PC-3 (cell line): ENCODE results near the gene RPN1. TPM values are rescaled to one million over a fixed set of nuclear protein-coding genes. Genes with fewer than 3 reads are reported as not detected.

Experiments used
- ATAC-seq: fragments of 200-7000 bp; cut with Tn5 transposase; 2 replicates; pipeline ENCODE4 v1.9.1; 2020; ENCODE audit warnings: mild to moderate bottlenecking, moderate library complexity
- BruUV-seq: library from RNA; stranded (reverse); fragments of 400-500 nt; replicated peaks from 2 replicates; lab custom pipeline; 2021; lab: Mats Ljungman, UMichigan
- CTCF ChIA-PET: fragments of 300-600 bp; sonication (Branson Sonifier 250); formaldehyde crosslinking; loops from one replicate; lab custom pipeline; 2022; ENCODE audit warnings: antibody characterized with exemption; lab: Charles Lee
- POLR2A ChIA-PET: fragments of 300-600 bp; sonication (Branson Sonifier 250); formaldehyde crosslinking; loops from one replicate; lab custom pipeline; 2022; ENCODE audit warnings: antibody characterized with exemption; ENCODE audit not compliant: unreplicated experiment; lab: Charles Lee
- DNase-seq: peaks from one replicate; pipeline ENCODE4 v3.0.0-alpha.2; 2015
- H2AFZ ChIP-seq: fragments of 300-600 bp; sonication (generic); 2 replicates; pipeline ENCODE4 v1.6.0; 2016; ENCODE audit warnings: antibody characterized with exemption, low read length
- H3F3A ChIP-seq: fragments of 300-600 bp; sonication (generic); one replicate; pipeline ENCODE4 v1.6.0; 2017; ENCODE audit warnings: antibody characterized with exemption, low read length, control low read depth, mild to moderate bottlenecking; ENCODE audit not compliant: unreplicated experiment
- H3K27ac ChIP-seq: fragments of 300-600 bp; sonication (generic); 2 replicates; pipeline ENCODE4 v1.5.1; 2016; ENCODE audit warnings: mild to moderate bottlenecking, low read length
- H3K27me3 ChIP-seq: fragments of 300-600 bp; sonication (generic); 2 replicates; pipeline ENCODE4 v1.6.1; 2016; ENCODE audit warnings: low read length, mixed read lengths
- H3K36me3 ChIP-seq: fragments of 300-600 bp; sonication (generic); 2 replicates; pipeline ENCODE4 v1.6.1; 2016; ENCODE audit warnings: low read depth, mixed run types, low read length, mixed read lengths
- H3K4me1 ChIP-seq: fragments of 300-600 bp; sonication (generic); 2 replicates; pipeline ENCODE4 v1.5.1; 2016; ENCODE audit warnings: low read length; ENCODE audit not compliant: insufficient read depth
- H3K4me2 ChIP-seq: fragments of 300-600 bp; sonication (generic); 2 replicates; pipeline ENCODE4 v1.6.0; 2016; ENCODE audit warnings: low read length
- H3K4me3 ChIP-seq: fragments of 300-600 bp; sonication (generic); 2 replicates; pipeline ENCODE4 v1.5.1; 2016; ENCODE audit warnings: mild to moderate bottlenecking, low read length, mixed read lengths
- H3K79me2 ChIP-seq: fragments of 300-600 bp; sonication (generic); 2 replicates; pipeline ENCODE4 v1.6.1; 2017; ENCODE audit warnings: low read length, mixed read lengths
- H3K9ac ChIP-seq: fragments of 300-600 bp; sonication (generic); 2 replicates; pipeline ENCODE4 v1.6.0; 2016; ENCODE audit warnings: mild to moderate bottlenecking, low read length
- H3K9me2 ChIP-seq: fragments of 300-600 bp; sonication (generic); replicated peaks from 2 replicates; pipeline ENCODE4 v1.6.1; 2016; ENCODE audit warnings: mixed run types, low read length, mixed read lengths
- H3K9me3 ChIP-seq: fragments of 300-600 bp; sonication (generic); 2 replicates; pipeline ENCODE4 v1.6.1; 2016; ENCODE audit warnings: low read length, mixed read lengths
- H4K20me1 ChIP-seq: fragments of 300-600 bp; sonication (generic); 2 replicates; pipeline ENCODE4 v1.6.1; 2016; ENCODE audit warnings: low read length, mixed read lengths
- EZH2 ChIP-seq: fragments of 300-600 bp; sonication (generic); IDR thresholded peaks from one replicate; pipeline ENCODE4 v1.6.1; 2017; ENCODE audit warnings: antibody characterized with exemption, mild to moderate bottlenecking, low read length; ENCODE audit not compliant: unreplicated experiment
- EZH2phosphoT487 ChIP-seq: fragments of 300-600 bp; sonication (generic); IDR thresholded peaks from 2 replicates; pipeline ENCODE4 v1.6.1; 2018; ENCODE audit warnings: mild to moderate bottlenecking, antibody characterized with exemption, low read length, borderline replicate concordance
- intact Hi-C: fragments of 100-400 bp; cut with micrococcal nuclease; formaldehyde crosslinking; loops from 2 replicates; pipeline ENCODE4 v1.9.0; 2023
- total RNA-seq: library from RNA; depleted of rRNA; stranded (reverse); fragments of >200 nt; gene quantifications from 2 replicates; pipeline ENCODE4 v1.2.3, GENCODE V29; 2014
- TF ChIP-seq, protein P1 (sequence below): fragments of 300-600 bp; sonication (generic); conservative IDR thresholded peaks from 2 replicates; pipeline ENCODE4 v1.5.1; 2017; ENCODE audit warnings: antibody characterized with exemption, low read depth, mild to moderate bottlenecking, low read length

The RPN1 gene
- total RNA-seq, 1 experiment from 2014 or later = 262 TPM

DNA sequence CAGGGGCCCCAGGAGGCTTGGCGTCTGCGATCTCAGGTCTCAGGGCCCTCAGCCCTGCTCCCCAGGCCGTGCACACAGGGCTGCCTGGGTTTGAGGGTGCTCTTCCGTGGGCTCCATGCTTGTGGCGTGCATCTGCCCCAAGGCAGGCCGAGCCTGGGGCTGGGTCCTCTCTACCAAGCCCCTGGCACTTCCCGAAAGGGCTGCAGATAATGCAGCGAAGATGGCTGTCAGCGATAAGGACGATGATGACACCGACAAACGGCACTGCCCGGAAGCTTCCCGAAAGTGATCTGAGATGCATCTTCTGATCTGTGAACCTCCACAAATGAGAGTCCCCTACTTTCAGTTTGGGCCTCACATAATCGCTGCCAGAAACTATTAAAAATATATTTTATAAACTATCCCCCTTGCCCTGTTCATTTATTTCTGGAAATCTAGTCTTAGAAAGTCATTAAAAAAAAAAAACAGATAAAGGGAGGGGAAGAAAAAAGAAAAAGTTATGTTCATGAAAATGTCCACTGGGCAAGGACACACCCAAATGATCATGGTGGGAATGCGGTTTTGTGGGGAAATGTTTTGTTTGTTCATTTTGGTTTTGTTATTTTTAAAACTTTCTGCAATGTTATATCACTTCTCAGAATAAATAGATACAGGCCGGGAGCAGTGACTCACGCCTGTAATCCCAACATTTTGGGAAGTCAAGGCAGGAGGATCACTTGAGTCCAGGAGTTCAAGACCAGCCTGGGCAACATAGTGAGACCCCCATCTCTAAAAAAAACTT lies 51.5 kb downstream of the RPN1 start:
- DNase-seq (no peak), ATAC-seq (no peak)
- Histone ChIP-seq H3K4me2 (no peak overlapping the region), H4K20me1 (no peaks in the 10 kb centered on the region), H3K27ac (no peak overlapping the region), H3F3A (no peaks in the 10 kb centered on the region), H3K9me2 (no peaks in the 10 kb centered on the region), H3K9ac (no peak overlapping the region), H2AFZ (no peak overlapping the region), H3K36me3 (no peaks in the 10 kb centered on the region), H3K4me3 (no peak overlapping the region), H3K9me3 (no peaks in the 10 kb centered on the region), H3K79me2 (no peaks in the 10 kb centered on the region), H3K4me1 (no peaks in the 10 kb centered on the region), H3K27me3 (no peaks in the 10 kb centered on the region)
- POLR2A ChIA-PET = no interaction called here
- TF ChIP-seq EZH2phosphoT487 (no peak), EZH2 (no peak)
- TF ChIP-seq, protein P1, sequence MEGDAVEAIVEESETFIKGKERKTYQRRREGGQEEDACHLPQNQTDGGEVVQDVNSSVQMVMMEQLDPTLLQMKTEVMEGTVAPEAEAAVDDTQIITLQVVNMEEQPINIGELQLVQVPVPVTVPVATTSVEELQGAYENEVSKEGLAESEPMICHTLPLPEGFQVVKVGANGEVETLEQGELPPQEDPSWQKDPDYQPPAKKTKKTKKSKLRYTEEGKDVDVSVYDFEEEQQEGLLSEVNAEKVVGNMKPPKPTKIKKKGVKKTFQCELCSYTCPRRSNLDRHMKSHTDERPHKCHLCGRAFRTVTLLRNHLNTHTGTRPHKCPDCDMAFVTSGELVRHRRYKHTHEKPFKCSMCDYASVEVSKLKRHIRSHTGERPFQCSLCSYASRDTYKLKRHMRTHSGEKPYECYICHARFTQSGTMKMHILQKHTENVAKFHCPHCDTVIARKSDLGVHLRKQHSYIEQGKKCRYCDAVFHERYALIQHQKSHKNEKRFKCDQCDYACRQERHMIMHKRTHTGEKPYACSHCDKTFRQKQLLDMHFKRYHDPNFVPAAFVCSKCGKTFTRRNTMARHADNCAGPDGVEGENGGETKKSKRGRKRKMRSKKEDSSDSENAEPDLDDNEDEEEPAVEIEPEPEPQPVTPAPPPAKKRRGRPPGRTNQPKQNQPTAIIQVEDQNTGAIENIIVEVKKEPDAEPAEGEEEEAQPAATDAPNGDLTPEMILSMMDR = no peak
- CTCF ChIA-PET = no interaction called here
- no TSS peak for BruUV-seq
- intact Hi-C loops = no loop called here

DNA sequence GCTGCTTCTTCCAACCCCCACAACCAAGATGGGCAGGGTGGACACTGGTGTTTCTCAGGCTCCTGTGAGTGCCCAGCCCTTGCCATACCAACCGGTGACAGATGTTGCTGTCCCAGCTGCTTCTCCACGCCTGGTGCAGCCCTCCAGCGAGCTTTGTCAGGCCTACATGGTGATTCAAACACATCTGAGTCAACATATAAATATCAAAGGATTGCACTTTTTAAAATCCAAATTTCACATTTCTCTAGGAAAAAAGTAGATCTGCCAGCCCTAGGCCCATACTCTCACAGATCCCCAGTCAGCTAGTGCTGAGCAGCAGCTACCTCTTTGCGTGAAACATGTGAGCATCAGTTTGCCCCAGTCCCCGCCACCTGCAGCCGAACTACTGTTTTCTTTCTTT lies 52.7 kb downstream of the RPN1 start:
- Histone ChIP-seq H3K9ac (no peak overlapping the region), H3K36me3 (no peaks in the 10 kb centered on the region), H2AFZ (no peak overlapping the region), H3K9me2 (no peaks in the 10 kb centered on the region), H4K20me1 (no peaks in the 10 kb centered on the region), H3F3A (no peaks in the 10 kb centered on the region), H3K27me3 (no peaks in the 10 kb centered on the region), H3K9me3 (no peaks in the 10 kb centered on the region), H3K4me1 (no peaks in the 10 kb centered on the region), H3K4me2 (no peak overlapping the region), H3K79me2 (no peaks in the 10 kb centered on the region), H3K4me3 (no peak overlapping the region), H3K27ac (no peak overlapping the region)
- no peak for ATAC-seq
- no peak for DNase-seq
- BruUV-seq = no TSS peak
- intact Hi-C loops = no loop called here
- CTCF ChIA-PET = no interaction called here
- POLR2A ChIA-PET = interaction anchor here (0.6 kb wide), 1 partner anchor 35 kb away, joined by 5 read pairs; no protein-coding TSS in a partner anchor
- TF ChIP-seq, protein P1 = no peak
- TF ChIP-seq EZH2phosphoT487 (no peak), EZH2 (no peak)

DNA sequence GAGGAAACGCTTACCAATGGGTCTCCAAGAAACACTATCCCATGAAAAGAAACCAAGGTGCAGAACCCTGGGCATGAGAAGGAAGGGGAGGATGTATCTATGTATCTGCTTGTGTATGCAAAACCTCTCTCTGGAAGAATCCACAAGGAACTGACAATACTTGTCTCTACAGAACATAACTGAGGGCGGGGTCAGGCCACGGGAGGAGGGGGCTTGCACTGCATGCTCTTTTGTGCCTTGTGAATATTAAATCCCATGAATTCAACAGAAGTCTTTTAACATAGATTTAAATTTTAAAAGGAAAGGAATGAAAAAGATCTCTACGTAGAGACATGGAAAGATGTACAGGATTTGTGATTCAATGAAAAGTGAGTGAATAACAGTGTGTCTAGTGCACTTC lies 57.8 kb downstream of the RPN1 start:
- H3K4me3 ChIP-seq = no peak overlapping the region
- ATAC-seq = no peak
- no peak overlapping the region for H2AFZ ChIP-seq
- H3K27me3 ChIP-seq = no peaks in the 10 kb centered on the region
- no peaks in the 10 kb centered on the region for H3K9me2 ChIP-seq
- ChIA-PET POLR2A (no interaction called here), CTCF (no interaction called here)
- intact Hi-C loops = no loop called here
- TF ChIP-seq, protein P1 = no peak
- no peak for TF ChIP-seq EZH2phosphoT487
- TF ChIP-seq EZH2 = no peak
- no peaks in the 10 kb centered on the region for H3K4me1 ChIP-seq
- no peak overlapping the region for H3K9ac ChIP-seq
- H3K36me3 ChIP-seq = no peaks in the 10 kb centered on the region
- H4K20me1 ChIP-seq = no peaks in the 10 kb centered on the region
- no peak for DNase-seq
- no peaks in the 10 kb centered on the region for H3F3A ChIP-seq
- H3K9me3 ChIP-seq = no peaks in the 10 kb centered on the region
- no TSS peak for BruUV-seq
- H3K4me2 ChIP-seq = no peak overlapping the region
- no peaks in the 10 kb centered on the region for H3K79me2 ChIP-seq
- no peak overlapping the region for H3K27ac ChIP-seq
